ENCODE data around the gene VAV2.

DNA sequence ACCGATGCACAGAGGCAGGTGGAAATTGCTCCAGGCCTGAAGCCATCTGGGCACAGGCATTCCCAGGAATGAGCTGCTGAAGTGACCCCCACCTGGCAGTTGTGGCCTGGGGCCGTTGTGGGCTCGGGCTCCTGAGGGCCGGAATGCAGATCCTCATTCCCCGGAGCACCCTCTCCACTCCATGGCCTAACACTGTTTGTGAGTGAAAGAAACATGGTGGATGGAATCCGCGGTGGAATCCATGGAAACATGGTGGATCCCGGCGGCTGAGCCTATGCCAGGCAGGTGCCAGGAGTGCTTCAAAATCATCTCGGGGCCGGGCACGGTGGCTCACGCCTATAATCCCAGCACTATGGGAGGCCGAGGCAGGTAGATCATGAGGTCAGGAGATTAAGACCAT lies 250.4 kb downstream of the VAV2 start:
- TF ChIP-seq CTCF (conservative IDR thresholded peaks at IDR 0.05; ENCODE audit: low read depth in 2 of 2) (no peak), CREB1 (CRISPR knock-in tag; IDR thresholded peaks at IDR 0.05; ENCODE audit: low read depth) (no peak)

All from GM23338 (cell line).